Sigmoid colon (tissue), 4 donors: Measurements from ENCODE around the gene NRDE2.
"Not testable (repeated sequence)": the region's sequence is repeated elsewhere in the genome, so short reads cannot be mapped to it uniquely, and the experiment has no call there.

Source experiments
- POLR2A ChIP-seq, 2 donors: fragments of 450-650 bp; IDR thresholded peaks; one replicate each; pipeline ENCODE4 v1.6.1; 2016; ENCODE audit warnings: antibody characterized with exemption in 2 of 2, mild to moderate bottlenecking in 2 of 2, moderate library complexity in 2 of 2
- POLR2AphosphoS5 ChIP-seq, 4 donors: sonication (generic); formaldehyde crosslinking; IDR thresholded peaks; one replicate each; pipeline ENCODE4 v1.6.1; 2017; ENCODE audit warnings: antibody characterized with exemption in 4 of 4
- TF ChIP-seq, protein P1 (sequence below), 4 experiments: fragments of 450-650 bp in 3 of 4; fragments of 200-600 bp in 1 of 4; IDR thresholded peaks; one replicate each; pipeline ENCODE4 v1.5.1; 2016 to 2019; ENCODE audit warnings: antibody characterized with exemption in 4 of 4, mild to moderate bottlenecking in 3 of 4, moderate library complexity in 2 of 4

DNA sequence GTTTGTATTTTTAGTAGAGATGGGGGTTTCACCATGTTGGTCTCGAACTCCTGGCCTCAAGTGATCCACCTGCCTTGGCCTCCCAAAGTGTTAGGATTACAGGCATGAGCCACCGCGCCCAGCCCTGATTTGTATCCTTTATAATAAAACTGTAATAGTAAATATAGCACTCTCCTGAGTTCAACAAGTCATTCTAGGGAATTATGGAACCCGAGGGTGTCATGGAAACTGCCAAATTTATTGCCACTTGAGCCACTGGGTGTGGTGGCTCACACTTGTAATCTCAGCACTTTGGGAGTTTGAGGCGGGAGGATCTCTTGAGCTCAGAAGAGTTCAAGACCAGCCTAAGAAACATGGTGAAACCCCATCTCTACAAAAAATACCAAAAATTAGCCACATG, 9.5 kb upstream of the NRDE2 start:
- TF ChIP-seq, protein P1, sequence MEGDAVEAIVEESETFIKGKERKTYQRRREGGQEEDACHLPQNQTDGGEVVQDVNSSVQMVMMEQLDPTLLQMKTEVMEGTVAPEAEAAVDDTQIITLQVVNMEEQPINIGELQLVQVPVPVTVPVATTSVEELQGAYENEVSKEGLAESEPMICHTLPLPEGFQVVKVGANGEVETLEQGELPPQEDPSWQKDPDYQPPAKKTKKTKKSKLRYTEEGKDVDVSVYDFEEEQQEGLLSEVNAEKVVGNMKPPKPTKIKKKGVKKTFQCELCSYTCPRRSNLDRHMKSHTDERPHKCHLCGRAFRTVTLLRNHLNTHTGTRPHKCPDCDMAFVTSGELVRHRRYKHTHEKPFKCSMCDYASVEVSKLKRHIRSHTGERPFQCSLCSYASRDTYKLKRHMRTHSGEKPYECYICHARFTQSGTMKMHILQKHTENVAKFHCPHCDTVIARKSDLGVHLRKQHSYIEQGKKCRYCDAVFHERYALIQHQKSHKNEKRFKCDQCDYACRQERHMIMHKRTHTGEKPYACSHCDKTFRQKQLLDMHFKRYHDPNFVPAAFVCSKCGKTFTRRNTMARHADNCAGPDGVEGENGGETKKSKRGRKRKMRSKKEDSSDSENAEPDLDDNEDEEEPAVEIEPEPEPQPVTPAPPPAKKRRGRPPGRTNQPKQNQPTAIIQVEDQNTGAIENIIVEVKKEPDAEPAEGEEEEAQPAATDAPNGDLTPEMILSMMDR (IDR thresholded peaks at IDR 0.05): not testable (repeated sequence)
- not testable (repeated sequence) for TF ChIP-seq POLR2A, POLR2AphosphoS5 (IDR thresholded peaks at IDR 0.05)
